Mucosa of rectum (tissue), 2 donors: Measurements from ENCODE around the gene MACF1.

Experiments used
- H3K27ac ChIP-seq, 2 donors: one replicate each; pipeline ENCODE4 v1.7.0; 2013; ENCODE audit warnings: inconsistent platforms in 2 of 2, low read depth in 2 of 2, low read length in 2 of 2
- H3K27me3 ChIP-seq, 2 donors: one replicate each; pipeline ENCODE4 v1.7.0; 2013; ENCODE audit warnings: low read length in 2 of 2; ENCODE audit not compliant: control insufficient read depth in 2 of 2, insufficient read depth in 2 of 2
- H3K36me3 ChIP-seq, 2 donors: one replicate each; pipeline ENCODE4 v1.7.0; 2013; ENCODE audit warnings: low read length in 2 of 2; ENCODE audit not compliant: control insufficient read depth in 2 of 2, insufficient read depth in 2 of 2
- H3K4me1 ChIP-seq, 2 donors: one replicate each; pipeline ENCODE4 v1.7.0; 2013; ENCODE audit warnings: low read length in 2 of 2, mild to moderate bottlenecking in 1 of 2; ENCODE audit not compliant: control insufficient read depth in 2 of 2, insufficient read depth in 2 of 2
- H3K4me3 ChIP-seq, 2 donors: one replicate each; pipeline ENCODE4 v1.7.0; 2013; ENCODE audit warnings: low read length in 2 of 2
- H3K9ac ChIP-seq, 2 donors: one replicate each; pipeline ENCODE4 v1.7.0; 2013; ENCODE audit warnings: low read length in 2 of 2, low read depth in 1 of 2, mild to moderate bottlenecking in 1 of 2
- H3K9me3 ChIP-seq, 2 donors: one replicate each; pipeline ENCODE4 v1.7.0; 2013; ENCODE audit warnings: low read length in 2 of 2; ENCODE audit not compliant: control insufficient read depth in 2 of 2
- donor health status: healthy.
- donor health status: Normal muscosa, but diverticular disease.

MACF1 gene

GRCh38 chr1:39272798-39273469 is 68.4 kb downstream of the MACF1 start:
- no peaks in the 10 kb centered on the region for H3K27me3 ChIP-seq
- peak overlapping the region in 1 of 2 donors; percentile 13 for H3K27ac ChIP-seq
- no peaks in the 10 kb centered on the region for H3K36me3 ChIP-seq
- no peak overlapping the region for H3K4me3 ChIP-seq
- H3K4me1 ChIP-seq: peaks cover 6 to 13% of the 10 kb centered on the region in 2 donors
- H3K9me3 ChIP-seq: no peaks in the 10 kb centered on the region
- no peak overlapping the region for H3K9ac ChIP-seq

GRCh38 chr1:39275836-39276507 is 71.5 kb downstream of the MACF1 start:
- no peak overlapping the region for H3K27ac ChIP-seq
- no peaks in the 10 kb centered on the region for H3K36me3 ChIP-seq
- H3K4me1 ChIP-seq: peaks cover 6 to 10% of the 10 kb centered on the region in 2 donors
- H3K9me3 ChIP-seq: no peaks in the 10 kb centered on the region
- no peak overlapping the region for H3K9ac ChIP-seq
- no peaks in the 10 kb centered on the region for H3K27me3 ChIP-seq
- H3K4me3 ChIP-seq: no peak overlapping the region

DNA sequence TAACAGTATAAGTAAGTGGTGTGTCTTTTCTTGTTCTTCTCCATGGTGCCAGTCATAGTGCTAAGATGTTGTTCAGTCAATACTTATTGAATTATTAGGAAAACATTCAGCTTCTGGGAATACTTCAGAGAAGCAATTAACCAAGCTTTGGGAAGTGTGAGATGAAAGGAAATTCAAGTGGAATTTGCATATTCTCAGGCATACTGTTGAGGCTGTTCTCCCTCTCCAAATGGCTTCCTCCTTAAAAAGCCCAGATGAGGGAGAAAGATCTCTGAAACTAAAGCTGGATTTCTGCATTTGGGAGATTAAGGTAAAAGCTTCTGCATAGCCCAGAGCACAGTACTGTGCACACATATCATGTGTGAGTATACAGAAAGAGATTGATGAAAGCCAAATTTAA is 73.4 kb downstream of the MACF1 start:
- no peaks in the 10 kb centered on the region for H3K9me3 ChIP-seq
- no peak overlapping the region for H3K27ac ChIP-seq
- no peaks in the 10 kb centered on the region for H3K4me1 ChIP-seq
- no peak overlapping the region for H3K9ac ChIP-seq
- no peaks in the 10 kb centered on the region for H3K27me3 ChIP-seq
- no peak overlapping the region for H3K4me3 ChIP-seq
- H3K36me3 ChIP-seq: peaks cover 0 to 10% of the 10 kb centered on the region in 2 donors

DNA sequence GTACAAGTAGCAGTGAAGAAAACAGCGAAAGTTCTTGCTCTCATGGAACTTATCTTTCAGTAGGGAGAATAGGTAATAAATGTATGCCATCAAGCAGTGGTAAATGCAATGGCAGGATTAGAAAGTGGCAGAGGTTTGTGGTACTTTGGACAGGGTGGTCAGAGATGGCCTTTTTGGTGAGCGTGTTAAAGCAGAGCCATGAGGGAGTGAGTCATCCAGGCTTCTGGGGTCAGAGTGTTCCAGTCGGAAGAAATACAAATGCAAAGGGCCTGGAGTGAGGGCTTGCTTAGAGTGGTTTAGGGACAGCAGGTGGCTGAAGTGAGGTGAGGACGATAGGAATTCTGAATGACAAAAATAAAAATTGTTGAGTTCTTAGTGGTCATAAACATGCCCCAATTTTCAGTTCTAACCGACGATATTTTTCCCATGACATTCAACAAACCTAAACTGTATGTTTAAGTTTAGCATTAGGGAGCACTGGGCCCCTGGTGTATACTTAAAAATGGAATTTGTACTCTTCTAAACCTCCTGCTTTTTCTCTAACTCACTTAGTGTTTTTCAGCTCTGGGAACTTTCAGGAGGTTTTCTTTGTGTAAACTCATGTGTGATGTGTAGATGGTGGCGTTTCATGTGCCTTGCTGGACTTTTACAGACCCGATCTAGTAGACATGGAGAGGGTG is 78.2 kb downstream of the MACF1 start:
- H3K4me1 ChIP-seq: no peaks in the 10 kb centered on the region

GRCh38 chr1:39283858-39284257 is 79.4 kb downstream of the MACF1 start:
- no peaks in the 10 kb centered on the region for H3K4me1 ChIP-seq
- H3K4me3 ChIP-seq: no peak overlapping the region
- no peak overlapping the region for H3K9ac ChIP-seq
- no peaks in the 10 kb centered on the region for H3K9me3 ChIP-seq
- H3K36me3 ChIP-seq: peaks cover 34 to 57% of the 10 kb centered on the region in 2 donors
- H3K27me3 ChIP-seq: no peaks in the 10 kb centered on the region
- no peak overlapping the region for H3K27ac ChIP-seq

More for the DNA sequence above, 78.2 kb downstream of the MACF1 start:
- Histone ChIP-seq H3K9me3 (no peaks in the 10 kb centered on the region), H3K9ac (no peak overlapping the region), H3K27ac (no peak overlapping the region), H3K27me3 (no peaks in the 10 kb centered on the region), H3K4me3 (no peak overlapping the region), H3K36me3 (peaks cover 30 to 50% of the 10 kb centered on the region in 2 donors)

- no peak overlapping the region for H3K4me3 ChIP-seq
- H3K9ac ChIP-seq: no peak overlapping the region
- no peak overlapping the region for H3K27ac ChIP-seq
- no peaks in the 10 kb centered on the region for H3K4me1 ChIP-seq
- no peaks in the 10 kb centered on the region for H3K9me3 ChIP-seq
- no peaks in the 10 kb centered on the region for H3K27me3 ChIP-seq
- H3K36me3 ChIP-seq: peaks cover 43 to 70% of the 10 kb centered on the region in 2 donors
These were observed 83.0 kb downstream of the MACF1 start for GRCh38 chr1:39287541-39287940.

DNA sequence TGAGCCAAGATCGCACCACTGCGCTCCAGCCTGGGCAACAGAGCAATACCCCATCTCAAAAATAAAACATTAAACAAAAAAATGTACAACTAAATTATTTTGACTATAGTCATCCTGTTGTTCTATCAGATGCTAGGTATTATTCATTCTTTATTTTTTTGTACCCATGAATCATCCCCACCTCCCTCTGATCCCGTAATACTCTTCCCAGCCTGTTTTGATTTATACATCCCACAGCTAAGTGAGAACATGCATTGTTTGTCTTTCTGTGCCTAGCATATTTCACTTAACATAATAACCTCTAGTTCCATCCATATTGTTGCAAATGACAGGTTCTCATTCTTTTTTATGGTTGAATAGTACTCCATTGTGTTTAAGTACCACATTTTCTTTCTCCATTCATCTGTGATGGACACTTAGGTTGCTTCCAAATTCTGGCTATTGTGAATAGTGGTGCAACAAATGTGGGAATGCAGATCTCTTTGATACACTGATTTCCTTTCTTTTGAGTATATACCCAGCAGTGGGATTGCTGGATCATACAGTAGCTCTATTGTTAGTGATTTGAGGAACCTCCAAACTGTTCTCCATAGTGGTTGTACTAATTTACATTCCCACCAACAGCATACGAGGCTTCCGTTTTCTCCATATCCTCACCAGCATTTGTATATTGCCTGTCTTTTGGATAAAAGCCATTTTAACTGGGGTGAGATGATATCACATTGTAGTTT is 84.4 kb downstream of the MACF1 start:
- H3K9ac ChIP-seq: no peak overlapping the region
- H3K27me3 ChIP-seq: no peaks in the 10 kb centered on the region
- H3K4me1 ChIP-seq: no peaks in the 10 kb centered on the region
- no peak overlapping the region for H3K27ac ChIP-seq
- no peak overlapping the region for H3K4me3 ChIP-seq
- H3K9me3 ChIP-seq: no peaks in the 10 kb centered on the region
- peaks cover 50 to 70% of the 10 kb centered on the region in 2 donors for H3K36me3 ChIP-seq

- Histone ChIP-seq H3K27me3 (no peaks in the 10 kb centered on the region), H3K27ac (no peak overlapping the region), H3K9me3 (no peaks in the 10 kb centered on the region), H3K4me1 (no peaks in the 10 kb centered on the region), H3K9ac (no peak overlapping the region), H3K4me3 (no peak overlapping the region), H3K36me3 (peaks cover 46 to 62% of the 10 kb centered on the region in 2 donors)
These were observed 87.9 kb downstream of the MACF1 start for GRCh38 chr1:39292401-39292800.

GRCh38 chr1:39293375-39294070 is 89.0 kb downstream of the MACF1 start:
- no peaks in the 10 kb centered on the region for H3K4me1 ChIP-seq
- H3K9me3 ChIP-seq: no peaks in the 10 kb centered on the region
- no peak overlapping the region for H3K27ac ChIP-seq
- H3K27me3 ChIP-seq: no peaks in the 10 kb centered on the region
- no peak overlapping the region for H3K4me3 ChIP-seq
- no peak overlapping the region for H3K9ac ChIP-seq
- peaks cover 45 to 59% of the 10 kb centered on the region in 2 donors for H3K36me3 ChIP-seq
